ENCODE results near the gene CD160.

CD160 gene

GRCh38 chr1:145702826-145703225 lies 16.5 kb upstream of the CD160 start:
- in situ Hi-C loops (cut with HindIII; ENCODE audit: low sequenced_read_pairs) = no loop called here

GRCh38 chr1:145705622-145706021 lies 13.7 kb upstream of the CD160 start:
- no peak for TF ChIP-seq CTCF (IDR thresholded peaks at IDR 0.05; ENCODE audit: low read depth, low read length, missing control alignments)
- DNase-seq (ENCODE audit: low read depth) = no peak
- H3K4me3 ChIP-seq (ENCODE audit: low read depth, low read length) = no peak overlapping the region
- in situ Hi-C loops (cut with HindIII; ENCODE audit: low sequenced_read_pairs) = no loop called here

More at GRCh38 chr1:145702826-145703225, 16.5 kb upstream of the CD160 start:
- no peak for DNase-seq (ENCODE audit: low read depth)
- TF ChIP-seq CTCF (IDR thresholded peaks at IDR 0.05; ENCODE audit: low read depth, low read length, missing control alignments) = no peak
- no peak overlapping the region for H3K4me3 ChIP-seq (ENCODE audit: low read depth, low read length)

- in situ Hi-C loops (cut with HindIII; ENCODE audit: low sequenced_read_pairs) = no loop called here
- TF ChIP-seq CTCF (IDR thresholded peaks at IDR 0.05; ENCODE audit: low read depth, low read length, missing control alignments) = no peak
- H3K4me3 ChIP-seq (ENCODE audit: low read depth, low read length) = no peak overlapping the region
- no peak for DNase-seq (ENCODE audit: low read depth)
Observed at GRCh38 chr1:145706086-145706664, 13.1 kb upstream of the CD160 start.

GRCh38 chr1:145707183-145707867 lies 12.0 kb upstream of the CD160 start, which contains the start of gene PDZK1:
TSS of gene PDZK1 (minus strand) at chr1:145707368. CDS start at chr1:145688021, 19,347 bp downstream.
- DNase-seq (ENCODE audit: low read depth) = no peak
- no peak within 1 kb of the TSS for H3K4me3 ChIP-seq (ENCODE audit: low read depth, low read length)
- TF ChIP-seq CTCF (IDR thresholded peaks at IDR 0.05; ENCODE audit: low read depth, low read length, missing control alignments) = no peak
- in situ Hi-C loops (cut with HindIII; ENCODE audit: low sequenced_read_pairs) = no loop called here

GRCh38 chr1:145708063-145708462 lies 11.2 kb upstream of the CD160 start:
- in situ Hi-C loops (cut with HindIII; ENCODE audit: low sequenced_read_pairs) = no loop called here
- DNase-seq (ENCODE audit: low read depth) = no peak
- no peak for TF ChIP-seq CTCF (IDR thresholded peaks at IDR 0.05; ENCODE audit: low read depth, low read length, missing control alignments)
- H3K4me3 ChIP-seq (ENCODE audit: low read depth, low read length) = no peak overlapping the region

- DNase-seq (ENCODE audit: low read depth) = no peak
- TF ChIP-seq CTCF (IDR thresholded peaks at IDR 0.05; ENCODE audit: low read depth, low read length, missing control alignments) = no peak
- no peak overlapping the region for H3K4me3 ChIP-seq (ENCODE audit: low read depth, low read length)
- in situ Hi-C loops (cut with HindIII; ENCODE audit: low sequenced_read_pairs) = no loop called here
Observed at GRCh38 chr1:145710291-145711027, 8.8 kb upstream of the CD160 start.

Measured in astrocyte of the cerebellum (primary cell).